GM19395 (cell line): ENCODE results near the gene SCYL1.

Experiments used
- ATAC-seq: cut with Tn5 transposase; IDR thresholded peaks from one replicate; pipeline ENCODE4 v1.9.1; 2021; ENCODE audit warnings: mild to moderate bottlenecking, moderate library complexity; ENCODE audit not compliant: unreplicated experiment

SCYL1 gene

GRCh38 chr11:65492637-65493366 is 32.1 kb upstream of the SCYL1 start:
- ATAC-seq, result no peak

- ATAC-seq, result no peak
These were observed 31.3 kb upstream of the SCYL1 start for GRCh38 chr11:65493367-65494176.

DNA sequence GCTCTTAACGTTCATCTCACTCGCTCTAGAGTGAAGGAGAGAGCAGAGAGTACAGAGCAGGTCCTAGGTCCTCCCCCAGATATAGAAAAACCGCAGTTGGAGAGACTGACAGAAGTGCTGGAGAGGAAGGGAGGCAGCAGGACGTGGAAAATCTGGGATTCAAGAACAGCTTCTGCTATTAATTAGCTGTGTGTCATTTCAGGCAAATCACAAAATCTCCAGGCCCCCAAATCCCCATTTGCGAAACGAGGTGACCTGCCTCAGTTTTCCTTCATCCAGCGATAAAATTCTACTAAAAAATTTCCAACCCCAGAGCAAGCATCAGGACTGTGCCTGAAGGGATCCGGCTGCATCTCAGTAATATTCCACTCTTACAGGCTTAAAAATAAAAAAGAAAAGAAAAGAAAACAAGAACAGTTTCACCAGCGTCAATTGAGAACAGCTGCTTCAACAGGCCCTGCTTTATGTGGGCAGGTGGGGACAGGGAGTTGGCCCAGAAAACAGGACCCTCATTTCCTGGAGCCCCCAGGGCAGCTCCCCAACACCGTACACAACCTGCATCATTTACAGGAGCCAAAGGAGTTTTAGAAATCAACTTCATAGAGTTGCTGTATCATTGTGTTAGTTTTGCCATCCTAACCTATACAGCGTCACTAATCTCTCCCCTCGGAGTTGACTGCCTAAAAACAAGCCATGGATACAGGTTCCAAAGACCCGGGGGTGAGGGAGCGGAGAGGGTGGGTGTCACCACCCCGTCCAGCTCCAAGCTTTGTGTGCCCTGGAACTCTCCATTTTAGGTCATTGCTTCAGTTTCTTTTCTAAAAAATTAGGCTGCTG is 28.4 kb upstream of the SCYL1 start:
- ATAC-seq, result no peak

GRCh38 chr11:65497141-65498041 is 27.5 kb upstream of the SCYL1 start:
- peak; percentile 52 for ATAC-seq

DNA sequence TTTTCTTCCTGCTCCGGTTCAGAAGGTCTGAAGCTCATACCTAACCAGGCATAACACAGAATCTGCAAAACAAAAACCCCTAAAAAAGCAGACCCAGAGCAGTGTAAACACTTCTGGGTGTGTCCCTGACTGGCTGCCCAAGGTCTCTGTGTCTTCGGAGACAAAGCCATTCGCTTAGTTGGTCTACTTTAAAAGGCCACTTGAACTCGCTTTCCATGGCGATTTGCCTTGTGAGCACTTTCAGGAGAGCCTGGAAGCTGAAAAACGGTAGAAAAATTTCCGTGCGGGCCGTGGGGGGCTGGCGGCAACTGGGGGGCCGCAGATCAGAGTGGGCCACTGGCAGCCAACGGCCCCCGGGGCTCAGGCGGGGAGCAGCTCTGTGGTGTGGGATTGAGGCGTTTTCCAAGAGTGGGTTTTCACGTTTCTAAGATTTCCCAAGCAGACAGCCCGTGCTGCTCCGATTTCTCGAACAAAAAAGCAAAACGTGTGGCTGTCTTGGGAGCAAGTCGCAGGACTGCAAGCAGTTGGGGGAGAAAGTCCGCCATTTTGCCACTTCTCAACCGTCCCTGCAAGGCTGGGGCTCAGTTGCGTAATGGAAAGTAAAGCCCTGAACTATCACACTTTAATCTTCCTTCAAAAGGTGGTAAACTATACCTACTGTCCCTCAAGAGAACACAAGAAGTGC is 26.7 kb upstream of the SCYL1 start:
- no peak for ATAC-seq

- ATAC-seq, result no peak
These were observed 26.2 kb upstream of the SCYL1 start for GRCh38 chr11:65498727-65498976.

- no peak for ATAC-seq
These were observed 25.7 kb upstream of the SCYL1 start, which contains the start of gene MALAT1 for GRCh38 chr11:65498977-65499712. Gene MALAT1, plus strand, starts transcription at chr11:65499045.

DNA sequence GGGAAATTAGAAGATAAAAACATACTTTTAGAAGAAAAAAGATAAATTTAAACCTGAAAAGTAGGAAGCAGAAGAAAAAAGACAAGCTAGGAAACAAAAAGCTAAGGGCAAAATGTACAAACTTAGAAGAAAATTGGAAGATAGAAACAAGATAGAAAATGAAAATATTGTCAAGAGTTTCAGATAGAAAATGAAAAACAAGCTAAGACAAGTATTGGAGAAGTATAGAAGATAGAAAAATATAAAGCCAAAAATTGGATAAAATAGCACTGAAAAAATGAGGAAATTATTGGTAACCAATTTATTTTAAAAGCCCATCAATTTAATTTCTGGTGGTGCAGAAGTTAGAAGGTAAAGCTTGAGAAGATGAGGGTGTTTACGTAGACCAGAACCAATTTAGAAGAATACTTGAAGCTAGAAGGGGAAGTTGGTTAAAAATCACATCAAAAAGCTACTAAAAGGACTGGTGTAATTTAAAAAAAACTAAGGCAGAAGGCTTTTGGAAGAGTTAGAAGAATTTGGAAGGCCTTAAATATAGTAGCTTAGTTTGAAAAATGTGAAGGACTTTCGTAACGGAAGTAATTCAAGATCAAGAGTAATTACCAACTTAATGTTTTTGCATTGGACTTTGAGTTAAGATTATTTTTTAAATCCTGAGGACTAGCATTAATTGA is 25.0 kb upstream of the SCYL1 start:
- ATAC-seq, result no peak

- ATAC-seq, result no peak
These were observed 24.3 kb upstream of the SCYL1 start for GRCh38 chr11:65500387-65501185.

- ATAC-seq, result no peak
These were observed 23.8 kb upstream of the SCYL1 start for GRCh38 chr11:65501186-65501471.

DNA sequence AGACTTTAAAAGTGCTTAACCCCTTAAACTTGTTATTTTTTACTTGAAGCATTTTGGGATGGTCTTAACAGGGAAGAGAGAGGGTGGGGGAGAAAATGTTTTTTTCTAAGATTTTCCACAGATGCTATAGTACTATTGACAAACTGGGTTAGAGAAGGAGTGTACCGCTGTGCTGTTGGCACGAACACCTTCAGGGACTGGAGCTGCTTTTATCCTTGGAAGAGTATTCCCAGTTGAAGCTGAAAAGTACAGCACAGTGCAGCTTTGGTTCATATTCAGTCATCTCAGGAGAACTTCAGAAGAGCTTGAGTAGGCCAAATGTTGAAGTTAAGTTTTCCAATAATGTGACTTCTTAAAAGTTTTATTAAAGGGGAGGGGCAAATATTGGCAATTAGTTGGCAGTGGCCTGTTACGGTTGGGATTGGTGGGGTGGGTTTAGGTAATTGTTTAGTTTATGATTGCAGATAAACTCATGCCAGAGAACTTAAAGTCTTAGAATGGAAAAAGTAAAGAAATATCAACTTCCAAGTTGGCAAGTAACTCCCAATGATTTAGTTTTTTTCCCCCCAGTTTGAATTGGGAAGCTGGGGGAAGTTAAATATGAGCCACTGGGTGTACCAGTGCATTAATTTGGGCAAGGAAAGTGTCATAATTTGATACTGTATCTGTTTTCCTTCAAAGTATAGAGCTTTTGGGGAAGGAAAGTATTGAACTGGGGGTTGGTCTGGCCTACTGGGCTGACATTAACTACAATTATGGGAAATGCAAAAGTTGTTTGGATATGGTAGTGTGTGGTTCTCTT is 23.2 kb upstream of the SCYL1 start:
- no peak for ATAC-seq

- ATAC-seq, result no peak
These were observed 22.7 kb upstream of the SCYL1 start for GRCh38 chr11:65502274-65502554.

GRCh38 chr11:65502555-65503367 is 22.1 kb upstream of the SCYL1 start:
- ATAC-seq, result no peak

DNA sequence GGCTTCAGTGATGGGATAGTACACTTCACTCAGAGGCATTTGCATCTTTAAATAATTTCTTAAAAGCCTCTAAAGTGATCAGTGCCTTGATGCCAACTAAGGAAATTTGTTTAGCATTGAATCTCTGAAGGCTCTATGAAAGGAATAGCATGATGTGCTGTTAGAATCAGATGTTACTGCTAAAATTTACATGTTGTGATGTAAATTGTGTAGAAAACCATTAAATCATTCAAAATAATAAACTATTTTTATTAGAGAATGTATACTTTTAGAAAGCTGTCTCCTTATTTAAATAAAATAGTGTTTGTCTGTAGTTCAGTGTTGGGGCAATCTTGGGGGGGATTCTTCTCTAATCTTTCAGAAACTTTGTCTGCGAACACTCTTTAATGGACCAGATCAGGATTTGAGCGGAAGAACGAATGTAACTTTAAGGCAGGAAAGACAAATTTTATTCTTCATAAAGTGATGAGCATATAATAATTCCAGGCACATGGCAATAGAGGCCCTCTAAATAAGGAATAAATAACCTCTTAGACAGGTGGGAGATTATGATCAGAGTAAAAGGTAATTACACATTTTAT is 21.4 kb upstream of the SCYL1 start:
- no peak for ATAC-seq

DNA sequence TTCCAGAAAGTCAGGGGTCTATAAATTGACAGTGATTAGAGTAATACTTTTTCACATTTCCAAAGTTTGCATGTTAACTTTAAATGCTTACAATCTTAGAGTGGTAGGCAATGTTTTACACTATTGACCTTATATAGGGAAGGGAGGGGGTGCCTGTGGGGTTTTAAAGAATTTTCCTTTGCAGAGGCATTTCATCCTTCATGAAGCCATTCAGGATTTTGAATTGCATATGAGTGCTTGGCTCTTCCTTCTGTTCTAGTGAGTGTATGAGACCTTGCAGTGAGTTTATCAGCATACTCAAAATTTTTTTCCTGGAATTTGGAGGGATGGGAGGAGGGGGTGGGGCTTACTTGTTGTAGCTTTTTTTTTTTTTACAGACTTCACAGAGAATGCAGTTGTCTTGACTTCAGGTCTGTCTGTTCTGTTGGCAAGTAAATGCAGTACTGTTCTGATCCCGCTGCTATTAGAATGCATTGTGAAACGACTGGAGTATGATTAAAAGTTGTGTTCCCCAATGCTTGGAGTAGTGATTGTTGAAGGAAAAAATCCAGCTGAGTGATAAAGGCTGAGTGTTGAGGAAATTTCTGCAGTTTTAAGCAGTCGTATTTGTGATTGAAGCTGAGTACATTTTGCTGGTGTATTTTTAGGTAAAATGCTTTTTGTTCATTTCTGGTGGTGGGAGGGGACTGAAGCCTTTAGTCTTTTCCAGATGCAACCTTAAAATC is 20.8 kb upstream of the SCYL1 start:
- no peak for ATAC-seq
